ENCODE results near the gene BPIFB6. TPM values are rescaled to one million over a fixed set of nuclear protein-coding genes. Genes with fewer than 3 reads are reported as not detected.

Gene BPIFB6
- total RNA-seq, 2 experiments from 2014 or later = not detected

DNA sequence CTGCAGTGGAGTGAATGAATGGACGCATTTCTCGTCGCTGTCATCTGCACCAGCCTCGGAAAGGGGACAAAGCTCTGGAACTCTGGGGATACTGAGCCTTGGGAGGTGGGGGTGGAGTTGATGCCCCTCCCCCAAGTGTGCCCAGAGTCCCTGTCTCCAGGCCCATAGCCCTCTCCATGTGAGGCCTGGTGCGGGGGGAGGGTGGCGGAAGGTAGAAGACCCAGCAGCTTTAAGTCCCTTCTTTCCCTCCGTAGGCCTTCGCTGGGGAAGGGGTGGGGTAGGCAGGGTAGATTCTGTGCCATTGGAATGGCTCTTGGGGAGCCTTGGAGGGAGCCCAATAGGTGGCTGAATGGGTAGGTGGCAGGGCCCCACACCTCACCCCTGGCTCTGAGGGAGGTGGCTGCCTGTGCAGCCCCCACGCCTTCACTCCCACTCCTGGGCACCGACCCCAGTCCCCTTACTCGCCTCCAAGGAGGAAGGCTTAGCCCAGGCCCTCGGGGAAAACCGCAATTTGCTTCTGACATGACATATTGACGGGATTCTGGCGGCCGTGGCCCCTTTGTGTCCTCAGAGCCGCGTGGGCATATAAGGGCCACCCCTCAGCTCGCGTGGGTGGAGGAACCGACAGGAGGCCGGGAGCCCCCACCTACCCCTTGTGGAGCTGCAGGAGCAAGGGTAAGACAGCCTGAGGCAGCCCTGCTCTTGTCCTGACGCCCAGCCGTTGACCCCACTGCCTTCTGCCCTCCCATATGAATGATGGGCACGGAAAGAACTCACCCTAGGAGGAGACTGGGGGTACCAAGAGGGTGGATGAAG lies 22.1 kb downstream of the BPIFB6 start, which contains the start of gene BPIFB3:
BPIFB3 (plus strand) TSS at position 613 of the 816 bp plus-strand sequence. CDS start 1,533 bp downstream, outside the sequence.
- POLR2A ChIA-PET = no interaction called here
- CTCF ChIA-PET = no interaction called here

DNA sequence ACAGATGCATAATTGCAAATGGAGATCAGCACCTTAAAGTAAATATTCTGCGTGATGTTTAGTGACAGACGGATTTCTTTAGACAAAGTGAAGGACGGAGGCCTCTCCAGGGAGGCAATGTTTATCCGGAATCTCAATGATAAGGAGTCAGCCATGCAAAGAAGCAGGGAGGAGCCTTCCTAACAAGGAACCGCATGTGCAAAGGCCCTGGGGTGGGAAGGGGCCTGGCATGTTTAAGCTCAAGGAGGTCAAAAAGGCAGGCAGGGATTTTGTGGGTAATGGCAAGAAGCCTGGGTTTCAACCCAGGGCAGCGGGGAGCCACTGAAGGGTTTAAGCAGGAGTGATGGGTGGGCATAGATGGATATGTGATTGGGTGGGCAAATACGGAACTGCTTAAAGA lies 22.9 kb downstream of the BPIFB6 start:
- ChIA-PET POLR2A (no interaction called here), CTCF (no interaction called here)

GRCh38 chr20:33054791-33055190 lies 23.3 kb downstream of the BPIFB6 start:
- ChIA-PET CTCF (no interaction called here), POLR2A (no interaction called here)

DNA sequence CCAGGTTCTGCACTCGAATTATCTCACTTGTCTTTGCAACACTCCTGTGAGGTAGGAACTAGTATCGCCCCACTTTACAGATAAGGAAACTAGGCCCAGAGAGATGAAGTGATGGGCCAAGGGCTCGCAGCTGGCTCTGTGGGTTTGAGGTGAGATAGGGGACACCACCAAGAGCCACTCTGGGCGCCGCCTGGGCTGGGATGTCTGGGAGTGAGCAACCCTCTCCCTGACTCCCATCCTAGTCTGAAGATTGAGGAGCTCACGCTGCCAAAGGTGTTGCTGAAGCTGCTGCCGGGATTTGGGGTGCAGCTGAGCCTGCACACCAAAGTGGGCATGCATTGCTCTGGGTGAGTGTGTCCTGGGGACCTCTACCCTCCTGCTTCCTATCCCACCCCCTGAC lies 27.7 kb downstream of the BPIFB6 start:
- CTCF ChIA-PET = no interaction called here

GRCh38 chr20:33059741-33060390 lies 28.4 kb downstream of the BPIFB6 start:
- ChIA-PET POLR2A (interaction anchor here (0.8 kb wide), 1 partner anchor 9 kb away, joined by 3 read pairs; no protein-coding TSS in a partner anchor), CTCF (no interaction called here)

More for the DNA sequence above, 27.7 kb downstream of the BPIFB6 start:
- POLR2A ChIA-PET = no interaction called here

GRCh38 chr20:33061658-33062028 lies 30.2 kb downstream of the BPIFB6 start:
- ChIA-PET CTCF (no interaction called here), POLR2A (no interaction called here)

GRCh38 chr20:33062105-33062824 lies 30.8 kb downstream of the BPIFB6 start:
- ChIA-PET POLR2A (no interaction called here), CTCF (no interaction called here)

GRCh38 chr20:33062825-33063149 lies 31.3 kb downstream of the BPIFB6 start:
- ChIA-PET POLR2A (no interaction called here), CTCF (no interaction called here)

- ChIA-PET POLR2A (no interaction called here), CTCF (no interaction called here)
These were observed 31.8 kb downstream of the BPIFB6 start for GRCh38 chr20:33063271-33063670.

DNA sequence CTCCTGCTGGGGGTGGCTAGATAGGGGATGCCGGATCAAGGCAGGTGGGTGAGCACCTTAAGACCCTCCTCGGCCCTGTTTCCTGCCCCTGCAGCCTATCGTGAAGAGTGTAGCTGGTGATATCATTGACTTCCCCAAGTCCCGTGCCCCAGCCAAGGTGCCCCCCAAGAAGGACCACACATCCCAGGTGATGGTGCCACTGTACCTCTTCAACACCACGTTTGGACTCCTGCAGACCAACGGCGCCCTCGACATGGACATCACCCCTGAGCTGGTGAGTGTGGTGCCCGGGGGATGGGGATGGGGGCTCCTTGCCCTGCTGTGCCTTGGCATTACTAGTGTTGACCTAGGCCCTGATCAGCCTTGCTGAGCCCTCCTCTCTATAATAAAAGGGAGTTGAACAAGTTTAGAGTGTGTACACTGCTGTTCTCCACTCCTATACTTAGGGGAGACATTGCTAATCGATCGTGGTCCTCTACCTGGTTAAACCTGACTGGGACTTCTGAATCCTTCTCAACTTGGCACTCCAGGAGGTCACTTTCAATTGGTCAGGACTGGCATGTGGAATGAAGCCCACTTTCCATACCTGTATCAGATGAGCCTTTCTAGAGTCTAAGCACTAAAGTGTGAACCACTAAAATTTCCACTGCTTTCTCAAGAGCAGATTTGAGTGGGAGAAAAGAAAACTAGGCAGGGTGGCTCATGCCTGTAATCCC lies 33.3 kb downstream of the BPIFB6 start:
- ChIA-PET CTCF (no interaction called here), POLR2A (no interaction called here)

- ChIA-PET POLR2A (no interaction called here), CTCF (no interaction called here)
These were observed 34.3 kb downstream of the BPIFB6 start for GRCh38 chr20:33065785-33066184.

DNA sequence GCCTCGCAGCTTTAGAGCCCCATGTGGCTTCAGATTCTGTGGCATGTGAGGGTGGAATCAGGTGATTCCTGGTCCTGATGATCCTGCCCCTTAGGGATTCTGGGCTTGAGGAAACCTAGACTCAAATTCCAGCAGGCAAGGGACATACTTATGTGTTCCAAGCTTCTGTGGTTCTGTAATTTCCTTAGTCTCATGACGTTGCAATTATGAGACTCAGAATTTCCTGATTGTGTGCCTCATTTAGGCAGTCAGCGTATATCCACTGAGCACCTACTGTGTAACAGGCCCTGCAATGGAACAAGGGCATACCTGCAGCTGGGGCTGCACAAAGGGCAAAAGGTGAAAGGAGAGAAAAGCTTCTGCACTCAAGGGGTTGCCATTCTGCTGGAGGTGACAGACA lies 36.4 kb downstream of the BPIFB6 start:
- ChIA-PET CTCF (no interaction called here), POLR2A (no interaction called here)

DNA sequence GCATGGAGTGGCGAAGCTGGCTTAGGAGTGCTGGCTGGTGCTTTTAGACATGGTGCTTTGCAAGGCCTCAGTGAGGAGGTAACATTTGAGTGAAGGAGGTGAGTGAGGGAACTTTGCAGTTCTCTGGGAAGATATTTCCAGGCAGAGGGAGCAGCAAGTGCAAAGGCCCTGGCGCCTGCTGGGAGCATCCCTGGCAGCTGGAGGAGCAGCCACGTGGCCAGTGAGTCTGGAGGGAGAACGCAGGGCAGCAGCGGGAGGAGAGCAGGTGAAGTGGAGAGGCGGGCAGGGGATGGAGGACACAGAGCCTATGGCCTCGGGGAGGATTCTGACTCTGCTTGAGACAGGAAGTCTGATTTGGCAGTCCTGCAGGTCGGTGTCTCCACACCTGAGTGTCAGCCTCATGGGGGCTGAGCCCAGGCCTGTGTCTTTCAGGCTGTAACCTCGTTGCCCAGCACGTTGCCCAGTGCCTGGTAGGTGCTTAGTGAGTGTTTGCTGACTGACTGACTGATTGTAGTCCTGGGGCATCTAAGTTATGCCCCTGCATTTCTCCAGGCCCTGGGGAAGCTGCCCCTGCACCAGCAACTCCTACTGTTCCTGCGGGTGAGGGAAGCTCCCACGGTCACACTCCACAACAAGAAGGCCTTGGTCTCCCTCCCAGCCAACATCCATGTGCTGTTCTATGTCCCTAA lies 36.9 kb downstream of the BPIFB6 start:
- ChIA-PET CTCF (interaction anchor here (0.6 kb wide), 1 partner anchor 868 kb away, joined by 3 read pairs; no protein-coding TSS in a partner anchor), POLR2A (no interaction called here)

DNA sequence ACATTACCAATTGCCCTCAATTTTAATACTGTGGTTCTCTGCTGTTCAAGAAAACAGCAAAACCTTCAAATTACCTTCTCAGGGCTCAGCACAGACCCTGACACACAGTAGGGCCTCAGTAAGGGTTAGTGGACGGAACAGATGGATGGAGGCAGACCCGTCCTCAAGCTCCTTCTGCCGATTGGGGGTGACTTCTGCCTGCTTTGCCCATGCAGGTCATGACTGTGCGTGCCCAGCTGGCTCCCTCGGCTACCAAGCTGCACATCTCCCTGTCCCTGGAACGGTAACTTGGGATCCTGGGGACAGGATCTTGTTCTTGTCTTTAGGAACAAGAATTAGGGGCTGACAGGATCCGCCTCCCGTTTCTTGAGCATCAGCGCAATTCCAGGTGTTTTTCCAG lies 38.2 kb downstream of the BPIFB6 start:
- CTCF ChIA-PET = no interaction called here
- POLR2A ChIA-PET = no interaction called here

- ChIA-PET POLR2A (no interaction called here), CTCF (no interaction called here)
These were observed 38.9 kb downstream of the BPIFB6 start for GRCh38 chr20:33070111-33071053.

- ChIA-PET POLR2A (no interaction called here), CTCF (no interaction called here)
These were observed 39.8 kb downstream of the BPIFB6 start for GRCh38 chr20:33071198-33071597.

DNA sequence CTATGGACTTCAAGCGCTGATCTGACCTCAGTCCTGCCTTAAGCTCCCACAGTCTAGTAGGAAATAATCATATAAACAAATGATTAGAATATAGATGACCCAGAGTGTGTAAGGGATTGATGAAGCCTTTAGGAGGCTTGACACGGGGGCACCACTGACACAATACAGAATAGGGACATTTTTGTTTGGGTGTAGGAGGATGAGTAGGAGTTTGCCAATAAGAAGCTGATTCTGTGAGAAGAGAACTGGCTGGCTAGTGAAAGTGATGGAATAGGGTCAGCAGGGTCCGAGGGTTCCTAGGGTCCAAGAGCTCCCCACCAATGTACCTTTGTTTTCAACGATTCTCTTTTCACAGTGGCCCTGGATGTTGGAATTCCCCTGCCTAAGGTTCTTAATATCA lies 40.9 kb downstream of the BPIFB6 start:
- ChIA-PET POLR2A (no interaction called here), CTCF (no interaction called here)

GRCh38 chr20:33072813-33073212 lies 41.4 kb downstream of the BPIFB6 start:
- ChIA-PET CTCF (no interaction called here), POLR2A (no interaction called here)

GRCh38 chr20:33074675-33075074 lies 43.2 kb downstream of the BPIFB6 start:
- POLR2A ChIA-PET = no interaction called here
- CTCF ChIA-PET = interaction anchor here (1.1 kb wide), 1 partner anchor 22 kb away, joined by 5 read pairs; no protein-coding TSS in a partner anchor
